K562 treated with DMSO at 1 percent for 12 hours (cell line): Measurements from ENCODE around the gene NMNAT2. TPM values are rescaled to one million over a fixed set of nuclear protein-coding genes. Genes with fewer than 3 reads are reported as not detected.

ENCODE experiments used
- total RNA-seq: library from RNA; unstranded; fragments of 300-600 nt; gene quantifications from 2 replicates; pipeline ENCODE4 v1.2.3, GENCODE V29; 2022; ENCODE audit not compliant: insufficient read depth

The NMNAT2 gene
- not detected in 2 replicates for total RNA-seq

GRCh38 chr1:183417772-183418491 is at the start of gene NMNAT2:
NMNAT2 (minus strand) TSS chr1:183418380; CDS start chr1:183418267, 113 bp downstream.

Other genes with a start within 250 kb of the NMNAT2 start
- not detected in 2 replicates for gene LAMC2, start 232.1 kb downstream of the NMNAT2 start, total RNA-seq
- 11.7 and 40.9 TPM in 2 replicates for gene SMG7, start 54.1 kb upstream of the NMNAT2 start, total RNA-seq
- gene NCF2, start 172.1 kb upstream of the NMNAT2 start, total RNA-seq: 0.54 TPM in 1 of 2 replicates, not detected in the other
- 114 and 162 TPM in 2 replicates for gene ARPC5, start 217.4 kb upstream of the NMNAT2 start, total RNA-seq
- gene APOBEC4, start 234.9 kb upstream of the NMNAT2 start, total RNA-seq: not detected in 2 replicates